Measurements from ENCODE around the gene THRA. TPM values are rescaled to one million over a fixed set of nuclear protein-coding genes. Genes with fewer than 3 reads are reported as not detected.

Gene THRA
- 100 to 1,000 TPM in 1 of 4 donors, 10 to 100 TPM in 3; 19.7 to 124 (median 63.1) TPM for total RNA-seq

GRCh38 chr17:40062329-40063186 lies at the start of gene THRA:
Gene THRA (plus strand): TSS chr17:40062965. CDS start chr17:40074489, 11,524 bp downstream.
- Histone ChIP-seq H3K27ac (peak within 1 kb of the TSS; percentile 98), H3K9me3 (no peaks in the 10 kb centered on the region), H3K4me1 (peaks cover under 1 to 5% of the 10 kb centered on the region in 2 donors), H3K27me3 (no peaks in the 10 kb centered on the region), H3K4me3 (peak within 1 kb of the TSS; percentile 99 to 100), H3K36me3 (no peaks in the 10 kb centered on the region)
- intact Hi-C loops (cut with DNase I; ENCODE audit: low total_unique reads), result loop anchor here (5.0 kb wide), 1 partner anchor 50 kb away; no protein-coding TSS in a partner anchor
- TF ChIP-seq POLR2A (IDR thresholded peaks at IDR 0.05), result peak; percentile 44 to 51
- TF ChIP-seq, protein P1, sequence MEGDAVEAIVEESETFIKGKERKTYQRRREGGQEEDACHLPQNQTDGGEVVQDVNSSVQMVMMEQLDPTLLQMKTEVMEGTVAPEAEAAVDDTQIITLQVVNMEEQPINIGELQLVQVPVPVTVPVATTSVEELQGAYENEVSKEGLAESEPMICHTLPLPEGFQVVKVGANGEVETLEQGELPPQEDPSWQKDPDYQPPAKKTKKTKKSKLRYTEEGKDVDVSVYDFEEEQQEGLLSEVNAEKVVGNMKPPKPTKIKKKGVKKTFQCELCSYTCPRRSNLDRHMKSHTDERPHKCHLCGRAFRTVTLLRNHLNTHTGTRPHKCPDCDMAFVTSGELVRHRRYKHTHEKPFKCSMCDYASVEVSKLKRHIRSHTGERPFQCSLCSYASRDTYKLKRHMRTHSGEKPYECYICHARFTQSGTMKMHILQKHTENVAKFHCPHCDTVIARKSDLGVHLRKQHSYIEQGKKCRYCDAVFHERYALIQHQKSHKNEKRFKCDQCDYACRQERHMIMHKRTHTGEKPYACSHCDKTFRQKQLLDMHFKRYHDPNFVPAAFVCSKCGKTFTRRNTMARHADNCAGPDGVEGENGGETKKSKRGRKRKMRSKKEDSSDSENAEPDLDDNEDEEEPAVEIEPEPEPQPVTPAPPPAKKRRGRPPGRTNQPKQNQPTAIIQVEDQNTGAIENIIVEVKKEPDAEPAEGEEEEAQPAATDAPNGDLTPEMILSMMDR (IDR thresholded peaks at IDR 0.05), result peak in 3 of 4 experiments; percentile 27 to 44 (median 39)
- peak; percentile 71 to 77 for DNase-seq

GRCh38 chr17:40014375-40014980 lies 48.3 kb upstream of the THRA start:
- Histone ChIP-seq H3K36me3 (no peaks in the 10 kb centered on the region), H3K9me3 (no peaks in the 10 kb centered on the region), H3K4me3 (no peak overlapping the region), H3K27ac (peak overlapping the region; percentile 82 to 86), H3K27me3 (no peaks in the 10 kb centered on the region), H3K4me1 (peaks cover 5 to 31% of the 10 kb centered on the region in 2 donors)
- peak; percentile 77 to 80 for DNase-seq
- intact Hi-C loops (cut with DNase I; ENCODE audit: low total_unique reads), result loop anchor here (10.0 kb wide), 2 partner anchors 60 to 150 kb away; no protein-coding TSS in a partner anchor
- no peak for TF ChIP-seq POLR2A (IDR thresholded peaks at IDR 0.05)
- TF ChIP-seq, protein P1 (IDR thresholded peaks at IDR 0.05), result no peak

GRCh38 chr17:40015005-40015997 lies 47.5 kb upstream of the THRA start, which contains the start of gene CSF3:
Gene CSF3 (plus strand): TSS chr17:40015440. CDS start chr17:40015475, 35 bp downstream.
- H3K4me3 ChIP-seq, result no peak within 1 kb of the TSS
- no peaks in the 10 kb centered on the region for H3K36me3 ChIP-seq
- no peaks in the 10 kb centered on the region for H3K9me3 ChIP-seq
- H3K27ac ChIP-seq, result peak within 1 kb of the TSS; percentile 82 to 86
- intact Hi-C loops (cut with DNase I; ENCODE audit: low total_unique reads), result loop anchor here (10.0 kb wide), 2 partner anchors 60 to 150 kb away; no protein-coding TSS in a partner anchor
- TF ChIP-seq, protein P1 (IDR thresholded peaks at IDR 0.05), result no peak
- TF ChIP-seq POLR2A (IDR thresholded peaks at IDR 0.05), result no peak
- DNase-seq, result peak; percentile 71 to 76
- H3K27me3 ChIP-seq, result no peaks in the 10 kb centered on the region
- H3K4me1 ChIP-seq, result peaks cover 5 to 34% of the 10 kb centered on the region in 2 donors

DNA sequence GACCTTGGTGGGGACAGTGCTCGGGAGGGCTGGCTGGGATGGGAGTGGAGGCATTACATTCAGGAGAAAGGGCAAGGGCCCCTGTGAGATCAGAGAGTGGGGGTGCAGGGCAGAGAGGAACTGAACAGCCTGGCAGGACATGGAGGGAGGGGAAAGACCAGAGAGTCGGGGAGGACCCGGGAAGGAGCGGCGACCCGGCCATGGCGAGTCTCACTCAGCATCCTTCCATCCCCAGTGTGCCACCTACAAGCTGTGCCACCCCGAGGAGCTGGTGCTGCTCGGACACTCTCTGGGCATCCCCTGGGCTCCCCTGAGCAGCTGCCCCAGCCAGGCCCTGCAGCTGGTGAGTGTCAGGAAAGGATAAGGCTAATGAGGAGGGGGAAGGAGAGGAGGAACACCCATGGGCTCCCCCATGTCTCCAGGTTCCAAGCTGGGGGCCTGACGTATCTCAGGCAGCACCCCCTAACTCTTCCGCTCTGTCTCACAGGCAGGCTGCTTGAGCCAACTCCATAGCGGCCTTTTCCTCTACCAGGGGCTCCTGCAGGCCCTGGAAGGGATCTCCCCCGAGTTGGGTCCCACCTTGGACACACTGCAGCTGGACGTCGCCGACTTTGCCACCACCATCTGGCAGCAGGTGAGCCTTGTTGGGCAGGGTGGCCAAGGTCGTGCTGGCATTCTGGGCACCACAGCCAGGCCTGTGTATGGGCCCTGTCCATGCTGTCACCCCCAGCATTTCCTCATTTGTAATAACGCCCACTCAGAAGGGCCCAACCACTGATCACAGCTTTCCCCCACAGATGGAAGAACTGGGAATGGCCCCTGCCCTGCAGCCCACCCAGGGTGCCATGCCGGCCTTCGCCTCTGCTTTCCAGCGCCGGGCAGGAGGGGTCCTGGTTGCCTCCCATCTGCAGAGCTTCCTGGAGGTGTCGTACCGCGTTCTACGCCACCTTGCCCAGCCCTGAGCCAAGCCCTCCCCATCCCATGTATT lies 46.5 kb upstream of the THRA start:
- no peak overlapping the region for H3K4me3 ChIP-seq
- no peak for TF ChIP-seq POLR2A (IDR thresholded peaks at IDR 0.05)
- TF ChIP-seq, protein P1 (IDR thresholded peaks at IDR 0.05), result no peak
- no peaks in the 10 kb centered on the region for H3K9me3 ChIP-seq
- intact Hi-C loops (cut with DNase I; ENCODE audit: low total_unique reads), result loop anchor here (10.0 kb wide), 2 partner anchors 59 to 149 kb away; no protein-coding TSS in a partner anchor
- DNase-seq, result no peak
- no peaks in the 10 kb centered on the region for H3K27me3 ChIP-seq
- peaks cover 5 to 42% of the 10 kb centered on the region in 2 donors for H3K4me1 ChIP-seq
- H3K36me3 ChIP-seq, result no peaks in the 10 kb centered on the region
- H3K27ac ChIP-seq, result peak overlapping the region; percentile 82 to 86
